HG03469 (cell line): ENCODE results near the gene POLR2J.

ENCODE experiments used
- ATAC-seq: cut with Tn5 transposase; IDR thresholded peaks from one replicate; pipeline ENCODE4 v1.9.1; 2021; ENCODE audit warnings: mild to moderate bottlenecking, moderate library complexity, moderate number of reproducible peaks; ENCODE audit not compliant: unreplicated experiment

The POLR2J gene

GRCh38 chr7:102444961-102445673 is 33.6 kb downstream of the POLR2J start:
- peak; percentile 23 for ATAC-seq

GRCh38 chr7:102439963-102440795 is 38.5 kb downstream of the POLR2J start:
- no peak for ATAC-seq

- no peak for ATAC-seq
Observed at GRCh38 chr7:102436118-102436517, 42.6 kb downstream of the POLR2J start.

- ATAC-seq = no peak
Observed at GRCh38 chr7:102434039-102434486, 44.7 kb downstream of the POLR2J start.

- ATAC-seq = no peak
Observed at GRCh38 chr7:102433219-102434038, 45.3 kb downstream of the POLR2J start, which contains the start of gene ORAI2. Gene ORAI2 (plus strand): TSS chr7:102433575. CDS start chr7:102438957, 5,382 bp downstream.

- ATAC-seq = no peak
Observed at GRCh38 chr7:102432442-102433218, 46.1 kb downstream of the POLR2J start.

GRCh38 chr7:102431617-102432298 is 47.0 kb downstream of the POLR2J start:
- ATAC-seq = no peak

- no peak for ATAC-seq
Observed at GRCh38 chr7:102429141-102429899, 49.4 kb downstream of the POLR2J start.

- no peak for ATAC-seq
Observed at GRCh38 chr7:102427019-102427405, 51.7 kb downstream of the POLR2J start.

- peak; percentile 24 for ATAC-seq
Observed at GRCh38 chr7:102426268-102427018, 52.3 kb downstream of the POLR2J start.

- peak; percentile 40 for ATAC-seq
Observed at GRCh38 chr7:102425639-102426267, 53.0 kb downstream of the POLR2J start.

- peak; percentile 26 for ATAC-seq
Observed at GRCh38 chr7:102424787-102425218, 53.9 kb downstream of the POLR2J start.

GRCh38 chr7:102424129-102424551 is 54.6 kb downstream of the POLR2J start:
- no peak for ATAC-seq
